Esophagus squamous epithelium (tissue), 4 donors: ENCODE results near the gene SGMS2.

Experiments
- CTCF ChIP-seq, 6 experiments: fragments of 450-650 bp in 4 of 6; fragments of 200-600 bp in 2 of 6; sonication (generic) in 2 of 6; IDR thresholded peaks; one replicate each; pipeline ENCODE4 v1.5.1; 2016 to 2019; ENCODE audit warnings: antibody characterized with exemption in 6 of 6, mild to moderate bottlenecking in 4 of 6, moderate library complexity in 4 of 6
- POLR2A ChIP-seq, 4 donors: fragments of 450-650 bp; IDR thresholded peaks; one replicate each; pipeline ENCODE4 v1.6.1; 2017; ENCODE audit warnings: antibody characterized with exemption in 4 of 4, mild to moderate bottlenecking in 4 of 4, moderate library complexity in 3 of 4

DNA sequence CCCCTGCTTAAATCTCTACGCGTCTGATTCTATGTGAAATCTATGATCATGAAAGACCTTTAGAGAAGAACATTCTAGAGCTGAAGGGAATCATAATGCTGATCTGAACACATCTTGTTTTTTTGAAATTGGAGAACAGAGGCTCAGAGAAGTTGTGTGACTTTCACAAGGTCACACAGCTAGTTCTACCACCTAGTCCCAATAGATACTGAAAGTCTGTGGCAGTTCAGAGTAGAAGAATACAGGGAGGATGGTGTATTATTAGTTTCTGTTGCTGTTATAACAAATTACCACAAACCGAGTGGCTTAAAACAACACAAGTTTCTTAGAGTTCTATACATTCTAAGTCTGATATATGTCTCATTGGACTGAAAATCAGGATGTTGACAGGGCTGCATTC, 121.1 kb downstream of the SGMS2 start:
- TF ChIP-seq CTCF (IDR thresholded peaks at IDR 0.05) (no peak), POLR2A (IDR thresholded peaks at IDR 0.05) (no peak)
